Caco-2 (cell line): ENCODE data around the gene CASQ2. TPM values are rescaled to one million over a fixed set of nuclear protein-coding genes. Genes with fewer than 3 reads are reported as not detected.

Experiments used
- BruUV-seq: library from RNA; stranded (reverse); fragments of 400-500 nt; replicated peaks from 2 replicates; lab custom pipeline; 2021; lab: Mats Ljungman, UMichigan
- CTCF ChIA-PET: fragments of 300-600 bp; sonication (Branson Sonifier 250); formaldehyde crosslinking; loops from one replicate; lab custom pipeline; 2022; ENCODE audit warnings: antibody characterized with exemption; lab: Charles Lee
- POLR2A ChIA-PET: fragments of 300-600 bp; sonication (Branson Sonifier 250); formaldehyde crosslinking; loops from one replicate; lab custom pipeline; 2022; ENCODE audit warnings: antibody characterized with exemption; lab: Charles Lee
- DNase-seq, 2 experiments: peaks; one replicate each; pipeline versions ENCODE4 v3.0.0 to v3.0.0-alpha.2; 2020 to 2022
- H3K27me3 ChIP-seq: replicated peaks from 2 replicates; pipeline ENCODE4 v1.6.0; 2011; ENCODE audit warnings: low read length; ENCODE audit not compliant: control insufficient read depth, insufficient read depth
- H3K36me3 ChIP-seq: 2 replicates; pipeline ENCODE4 v1.5.1; 2011; ENCODE audit warnings: low read length; ENCODE audit not compliant: control insufficient read depth, insufficient read depth
- H3K4me1 ChIP-seq: fragments of 250-450 bp; sonication (Bioruptor Pico); 2 replicates; pipeline ENCODE4 v1.5.1; 2020; ENCODE audit warnings: mild to moderate bottlenecking
- H3K4me3 ChIP-seq: 2 replicates; pipeline ENCODE4 v1.5.1; 2011; ENCODE audit warnings: low read depth, mild to moderate bottlenecking, control low read depth, low read length
- H3K9me3 ChIP-seq: fragments of 250-450 bp; sonication (Bioruptor Pico); 2 replicates; pipeline ENCODE4 v1.5.1; 2020; ENCODE audit warnings: mild to moderate bottlenecking, moderate library complexity
- H3K27ac Mint-ChIP-seq: one replicate; pipeline ENCODE4 v1.8.0; 2022; ENCODE audit warnings: mixed read lengths; ENCODE audit not compliant: unreplicated experiment
- H3K27me3 Mint-ChIP-seq: one replicate; pipeline ENCODE4 v1.8.0; 2022; ENCODE audit warnings: mixed read lengths; ENCODE audit not compliant: insufficient read depth, unreplicated experiment
- H3K36me3 Mint-ChIP-seq: one replicate; pipeline ENCODE4 v1.8.0; 2022; ENCODE audit warnings: mild to moderate bottlenecking, mixed read lengths; ENCODE audit not compliant: insufficient read depth, unreplicated experiment
- H3K4me1 Mint-ChIP-seq: one replicate; pipeline ENCODE4 v1.8.0; 2022; ENCODE audit warnings: low read depth, mixed read lengths; ENCODE audit not compliant: unreplicated experiment
- H3K4me3 Mint-ChIP-seq: one replicate; pipeline ENCODE4 v1.8.0; 2022; ENCODE audit warnings: mild to moderate bottlenecking, moderate library complexity, mixed read lengths; ENCODE audit not compliant: unreplicated experiment
- H3K9me3 Mint-ChIP-seq: one replicate; pipeline ENCODE4 v1.8.0; 2022; ENCODE audit warnings: mixed read lengths; ENCODE audit not compliant: unreplicated experiment
- CTCF ChIP-seq, 2 experiments: fragments of 200-600 bp in 1 of 2; IDR thresholded peaks; 1 replicate in 1 of 2; 2 replicates in 1 of 2; pipeline versions ENCODE4 v1.5.1 to v1.8.0; 2011 to 2022; ENCODE audit warnings: antibody characterized with exemption in 1 of 2, control low read depth in 1 of 2, inconsistent platforms in 1 of 2, low read depth in 1 of 2, low read length in 1 of 2, mild to moderate bottlenecking in 1 of 2, moderate library complexity in 1 of 2; ENCODE audit not compliant: insufficient read depth in 1 of 2, severe bottlenecking in 1 of 2, unreplicated experiment in 1 of 2
- intact Hi-C: fragments of 100-400 bp; cut with micrococcal nuclease; formaldehyde crosslinking; loops from one replicate; pipeline ENCODE4 v1.10.0; 2022; ENCODE audit not compliant: unreplicated experiment
- total RNA-seq: library from RNA; stranded (reverse); gene quantifications from 2 replicates; pipeline ENCODE4 v1.2.3, GENCODE V29; 2022

Gene CASQ2
- total RNA-seq, 1 experiment from 2014 or later, result 0.18 TPM

GRCh38 chr1:115765091-115765490 is 3.4 kb downstream of the CASQ2 start:
- Histone ChIP-seq H3K27me3 (no peaks in the 10 kb centered on the region), H3K36me3 (no peaks in the 10 kb centered on the region), H3K9me3 (no peaks in the 10 kb centered on the region), H3K4me1 (no peaks in the 10 kb centered on the region), H3K4me3 (no peak overlapping the region)
- no peak for TF ChIP-seq CTCF (IDR thresholded peaks at IDR 0.05; ENCODE audit: insufficient read depth in 1 of 2, low read depth in 1 of 2, low read length in 1 of 2, severe bottlenecking in 1 of 2, unreplicated experiment in 1 of 2)
- Mint-ChIP-seq H3K4me1 (peaks cover 11% of the 10 kb centered on the region), H3K36me3 (no peaks in the 10 kb centered on the region), H3K9me3 (no peaks in the 10 kb centered on the region), H3K4me3 (no peak overlapping the region), H3K27me3 (no peaks in the 10 kb centered on the region), H3K27ac (no peak overlapping the region)
- ChIA-PET POLR2A (interaction anchor here (0.6 to 1.3 kb wide), 2 partner anchors 52 to 58 kb away, joined by 4 read pairs; no protein-coding TSS in a partner anchor), CTCF (interaction anchor here (0.6 to 2.2 kb wide), 11 partner anchors 18 to 157 kb away, joined by 3 to 31 read pairs (median 4); partner anchors contain the start of gene VANGL1)
- intact Hi-C loops, result loop anchor here (2.0 kb wide), 2 partner anchors 50 to 122 kb away; no protein-coding TSS in a partner anchor
- no peak for DNase-seq
- BruUV-seq, result no TSS peak

- H3K36me3 Mint-ChIP-seq, result no peaks in the 10 kb centered on the region
- peak; percentile 46 to 50 for TF ChIP-seq CTCF (IDR thresholded peaks at IDR 0.05; ENCODE audit: insufficient read depth in 1 of 2, low read depth in 1 of 2, low read length in 1 of 2, severe bottlenecking in 1 of 2, unreplicated experiment in 1 of 2)
- Histone ChIP-seq H3K9me3 (no peaks in the 10 kb centered on the region), H3K4me3 (no peak overlapping the region), H3K27me3 (no peaks in the 10 kb centered on the region), H3K4me1 (no peaks in the 10 kb centered on the region), H3K36me3 (no peaks in the 10 kb centered on the region)
- H3K27me3 Mint-ChIP-seq, result no peaks in the 10 kb centered on the region
- BruUV-seq, result no TSS peak
- H3K4me1 Mint-ChIP-seq, result peaks cover 11% of the 10 kb centered on the region
- intact Hi-C loops, result loop anchor here (1.0 to 2.0 kb wide), 3 partner anchors 50 to 156 kb away; no protein-coding TSS in a partner anchor
- CTCF ChIA-PET, result interaction anchor here (0.6 to 2.2 kb wide), 11 partner anchors 19 to 156 kb away, joined by 3 to 31 read pairs (median 4); partner anchors contain the start of gene VANGL1
- H3K9me3 Mint-ChIP-seq, result no peaks in the 10 kb centered on the region
- H3K4me3 Mint-ChIP-seq, result no peak overlapping the region
- POLR2A ChIA-PET, result interaction anchor here (0.6 to 1.3 kb wide), 2 partner anchors 52 to 58 kb away, joined by 4 read pairs; no protein-coding TSS in a partner anchor
- no peak overlapping the region for H3K27ac Mint-ChIP-seq
- peak; percentile 47 to 57 for DNase-seq
Measured at GRCh38 chr1:115764541-115764940, 4.0 kb downstream of the CASQ2 start.

GRCh38 chr1:115762779-115763178 is 5.7 kb downstream of the CASQ2 start:
- Histone ChIP-seq H3K4me3 (no peak overlapping the region), H3K36me3 (no peaks in the 10 kb centered on the region), H3K27me3 (no peaks in the 10 kb centered on the region), H3K4me1 (no peaks in the 10 kb centered on the region), H3K9me3 (no peaks in the 10 kb centered on the region)
- Mint-ChIP-seq H3K9me3 (peaks cover 12% of the 10 kb centered on the region), H3K27ac (peak overlapping the region; percentile 12), H3K36me3 (no peaks in the 10 kb centered on the region), H3K27me3 (no peaks in the 10 kb centered on the region), H3K4me1 (no peaks in the 10 kb centered on the region), H3K4me3 (no peak overlapping the region)
- BruUV-seq, result no TSS peak
- intact Hi-C loops, result no loop called here
- no peak for TF ChIP-seq CTCF (IDR thresholded peaks at IDR 0.05; ENCODE audit: insufficient read depth in 1 of 2, low read depth in 1 of 2, low read length in 1 of 2, severe bottlenecking in 1 of 2, unreplicated experiment in 1 of 2)
- POLR2A ChIA-PET, result no interaction called here
- CTCF ChIA-PET, result interaction anchor here (1.8 kb wide), 1 partner anchor 155 kb away, joined by 6 read pairs; no protein-coding TSS in a partner anchor
- DNase-seq, result no peak
